OCI-LY3 (cell line): ENCODE results near the gene SLC35F6.

Experiments
- H2AFZ ChIP-seq: fragments of 200-600, 300-600 bp; shearing (Covaris generic); 2 replicates; pipeline ENCODE4 v1.6.0; 2014; ENCODE audit warnings: antibody characterized with exemption, low read depth, low read length
- H3K27ac ChIP-seq: fragments of 200-600, 300-600 bp; sonication (generic); 2 replicates; pipeline ENCODE4 v1.5.1; 2014; ENCODE audit warnings: mild to moderate bottlenecking, low read length, moderate library complexity, mixed read lengths
- H3K27me3 ChIP-seq: fragments of 200-600, 300-600 bp; sonication (generic); 2 replicates; pipeline ENCODE4 v1.6.1; 2014; ENCODE audit warnings: low read depth, low read length, mixed read lengths
- H3K36me3 ChIP-seq: fragments of 200-600, 300-600 bp; sonication (generic); replicated peaks from 2 replicates; pipeline ENCODE3; 2014; ENCODE audit warnings: low read depth, low read length, mixed read lengths
- H3K4me1 ChIP-seq: fragments of 300-600, 200-600 bp; sonication (generic); 2 replicates; pipeline ENCODE4 v1.6.1; 2014; ENCODE audit warnings: low read length, mixed read lengths
- H3K4me2 ChIP-seq: fragments of 200-600, 300-600 bp; sonication (generic); 2 replicates; pipeline ENCODE4 v1.6.1; 2014; ENCODE audit warnings: low read length, mixed read lengths
- H3K4me3 ChIP-seq: fragments of 300-600, 200-600 bp; sonication (generic); 2 replicates; pipeline ENCODE4 v1.5.1; 2014; ENCODE audit warnings: antibody characterized with exemption, mild to moderate bottlenecking, low read length, moderate library complexity
- H3K79me2 ChIP-seq: fragments of 300-600, 200-600 bp; shearing (Covaris generic); 2 replicates; pipeline ENCODE4 v1.6.1; 2014; ENCODE audit warnings: mild to moderate bottlenecking, low read length, mixed read lengths
- H3K9ac ChIP-seq: fragments of 300-600, 200-600 bp; shearing (Covaris generic); 2 replicates; pipeline ENCODE4 v1.6.0; 2014; ENCODE audit warnings: mild to moderate bottlenecking, low read length, moderate library complexity
- H3K9me3 ChIP-seq: fragments of 200-600, 300-600 bp; shearing (Covaris generic); 2 replicates; pipeline ENCODE4 v1.6.1; 2014; ENCODE audit warnings: low read length, mixed read lengths; ENCODE audit not compliant: insufficient read depth
- H4K20me1 ChIP-seq: fragments of 200-600, 300-600 bp; sonication (generic); 2 replicates; pipeline ENCODE4 v1.6.1; 2016; ENCODE audit warnings: low read length, mixed read lengths; ENCODE audit not compliant: insufficient read depth
- EZH2phosphoT487 ChIP-seq: fragments of 200-600 bp; shearing (Covaris generic); IDR thresholded peaks from 2 replicates; pipeline ENCODE4 v1.6.1; 2018; ENCODE audit warnings: antibody characterized with exemption, mixed run types, low read depth
- TF ChIP-seq, protein P1 (sequence below): fragments of 200-600, 300-600 bp; sonication (generic); IDR thresholded peaks from 2 replicates; pipeline ENCODE4 v1.5.1; 2014; ENCODE audit warnings: antibody characterized with exemption, low read length, low read depth

The SLC35F6 gene

DNA sequence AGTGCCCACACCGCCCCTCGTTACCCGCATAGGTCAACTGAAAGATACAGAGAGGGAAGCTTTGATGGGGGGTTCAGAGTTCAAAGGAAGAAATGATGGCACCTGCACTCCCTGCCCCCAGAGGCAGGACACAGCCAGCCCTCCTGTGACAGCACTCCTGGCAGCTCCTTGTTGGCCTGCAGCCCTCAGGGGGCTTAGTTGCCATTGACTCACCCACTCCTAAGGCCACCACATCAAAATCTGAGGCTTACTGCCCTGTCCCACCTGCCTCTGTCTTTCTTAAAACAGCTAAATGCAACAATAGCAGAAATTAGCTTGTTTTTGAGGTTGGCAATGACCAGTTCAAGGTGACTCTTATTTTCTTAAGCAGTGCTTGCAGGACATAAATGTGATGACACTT is 31.6 kb upstream of the SLC35F6 start:
- H2AFZ ChIP-seq, result no peak overlapping the region
- no peaks in the 10 kb centered on the region for H3K36me3 ChIP-seq
- no peaks in the 10 kb centered on the region for H4K20me1 ChIP-seq
- no peaks in the 10 kb centered on the region for H3K79me2 ChIP-seq
- H3K9ac ChIP-seq, result no peak overlapping the region
- H3K27ac ChIP-seq, result no peak overlapping the region
- no peaks in the 10 kb centered on the region for H3K9me3 ChIP-seq
- no peak overlapping the region for H3K4me2 ChIP-seq
- H3K27me3 ChIP-seq, result 0 out of 2 replicates have a peak, but pooled peaks cover 5% of the 10 kb centered on the region
- H3K4me1 ChIP-seq, result no peaks in the 10 kb centered on the region
- TF ChIP-seq EZH2phosphoT487, result no peak
- TF ChIP-seq, protein P1, sequence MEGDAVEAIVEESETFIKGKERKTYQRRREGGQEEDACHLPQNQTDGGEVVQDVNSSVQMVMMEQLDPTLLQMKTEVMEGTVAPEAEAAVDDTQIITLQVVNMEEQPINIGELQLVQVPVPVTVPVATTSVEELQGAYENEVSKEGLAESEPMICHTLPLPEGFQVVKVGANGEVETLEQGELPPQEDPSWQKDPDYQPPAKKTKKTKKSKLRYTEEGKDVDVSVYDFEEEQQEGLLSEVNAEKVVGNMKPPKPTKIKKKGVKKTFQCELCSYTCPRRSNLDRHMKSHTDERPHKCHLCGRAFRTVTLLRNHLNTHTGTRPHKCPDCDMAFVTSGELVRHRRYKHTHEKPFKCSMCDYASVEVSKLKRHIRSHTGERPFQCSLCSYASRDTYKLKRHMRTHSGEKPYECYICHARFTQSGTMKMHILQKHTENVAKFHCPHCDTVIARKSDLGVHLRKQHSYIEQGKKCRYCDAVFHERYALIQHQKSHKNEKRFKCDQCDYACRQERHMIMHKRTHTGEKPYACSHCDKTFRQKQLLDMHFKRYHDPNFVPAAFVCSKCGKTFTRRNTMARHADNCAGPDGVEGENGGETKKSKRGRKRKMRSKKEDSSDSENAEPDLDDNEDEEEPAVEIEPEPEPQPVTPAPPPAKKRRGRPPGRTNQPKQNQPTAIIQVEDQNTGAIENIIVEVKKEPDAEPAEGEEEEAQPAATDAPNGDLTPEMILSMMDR, result no peak
- H3K4me3 ChIP-seq, result no peak overlapping the region

DNA sequence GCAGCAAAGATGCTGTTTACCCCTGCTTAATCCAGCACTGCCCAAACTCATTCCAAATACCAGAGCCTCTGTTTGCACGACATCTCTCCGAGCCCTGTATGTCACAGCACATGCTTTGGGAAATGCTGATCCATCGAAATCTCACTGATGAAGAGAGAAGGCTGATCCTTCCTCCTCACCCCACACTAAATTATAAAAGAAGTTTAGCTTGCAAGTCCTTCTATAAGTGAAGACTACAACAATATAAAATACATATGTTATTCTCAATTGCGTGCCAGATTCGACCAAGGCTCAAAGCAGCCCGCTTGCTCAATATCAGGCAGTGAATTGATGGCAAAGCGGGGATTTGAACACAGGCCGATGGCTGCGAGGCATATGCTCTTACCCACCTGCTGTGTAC is 30.7 kb upstream of the SLC35F6 start:
- no peak overlapping the region for H3K9ac ChIP-seq
- no peak for TF ChIP-seq EZH2phosphoT487
- TF ChIP-seq, protein P1, result no peak

GRCh38 chr2:26735097-26735496 is 29.0 kb upstream of the SLC35F6 start:
- H3K4me2 ChIP-seq, result no peak overlapping the region
- H3K79me2 ChIP-seq, result no peaks in the 10 kb centered on the region
- no peaks in the 10 kb centered on the region for H3K36me3 ChIP-seq
- H3K27me3 ChIP-seq, result 0 out of 2 replicates have a peak, but pooled peaks cover 5% of the 10 kb centered on the region
- no peak overlapping the region for H3K4me3 ChIP-seq
- no peak overlapping the region for H3K27ac ChIP-seq
- no peak overlapping the region for H2AFZ ChIP-seq
- no peaks in the 10 kb centered on the region for H3K9me3 ChIP-seq
- H3K4me1 ChIP-seq, result no peaks in the 10 kb centered on the region
- no peaks in the 10 kb centered on the region for H4K20me1 ChIP-seq
- no peak overlapping the region for H3K9ac ChIP-seq
- TF ChIP-seq, protein P1, result no peak
- no peak for TF ChIP-seq EZH2phosphoT487

More for the DNA sequence above, 30.7 kb upstream of the SLC35F6 start:
- Histone ChIP-seq H2AFZ (no peak overlapping the region), H3K36me3 (no peaks in the 10 kb centered on the region), H3K79me2 (no peaks in the 10 kb centered on the region), H3K27me3 (0 out of 2 replicates have a peak, but pooled peaks cover 5% of the 10 kb centered on the region), H4K20me1 (no peaks in the 10 kb centered on the region), H3K9me3 (no peaks in the 10 kb centered on the region), H3K4me1 (no peaks in the 10 kb centered on the region), H3K4me2 (no peak overlapping the region), H3K27ac (no peak overlapping the region), H3K4me3 (no peak overlapping the region)

DNA sequence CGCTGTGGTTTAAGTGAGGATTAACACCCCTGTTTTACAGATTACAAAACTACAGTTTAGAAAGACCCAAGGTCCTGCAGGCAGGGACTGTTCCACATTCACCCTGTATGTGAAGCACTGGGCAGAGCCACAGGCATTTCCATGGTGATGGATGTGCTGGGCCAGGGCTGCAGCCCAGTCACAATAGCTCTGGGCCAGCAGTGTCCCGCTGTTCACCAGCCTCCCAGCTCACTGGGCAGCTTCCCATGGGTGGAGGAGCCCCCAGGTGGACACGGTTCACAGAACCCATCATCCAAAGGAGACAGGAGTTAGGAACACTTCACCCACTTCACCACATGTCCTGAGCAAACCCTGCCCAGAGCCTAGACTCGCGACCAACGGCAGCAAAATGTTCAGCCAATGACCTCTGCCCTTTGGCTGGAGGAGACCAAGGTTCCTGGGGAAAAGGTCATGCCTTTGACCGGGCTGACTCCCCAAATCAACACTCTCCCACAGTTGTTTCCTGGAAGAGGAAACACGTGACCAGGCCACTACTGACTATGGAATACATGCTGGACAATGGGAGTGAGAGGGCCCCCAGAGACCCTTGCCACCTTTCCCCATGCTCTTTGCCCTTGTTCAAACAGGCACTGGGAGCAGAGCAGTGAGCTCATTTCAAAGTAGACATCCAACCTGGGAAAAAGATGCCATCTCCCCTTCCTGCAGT is 28.0 kb upstream of the SLC35F6 start:
- TF ChIP-seq EZH2phosphoT487, result no peak
- TF ChIP-seq, protein P1, result no peak
- H3K27ac ChIP-seq, result no peak overlapping the region
- no peak overlapping the region for H3K4me3 ChIP-seq
- no peak overlapping the region for H3K9ac ChIP-seq
- H2AFZ ChIP-seq, result no peak overlapping the region
- no peaks in the 10 kb centered on the region for H3K9me3 ChIP-seq
- no peaks in the 10 kb centered on the region for H3K4me1 ChIP-seq
- 0 out of 2 replicates have a peak, but pooled peaks cover 5% of the 10 kb centered on the region for H3K27me3 ChIP-seq
- H3K36me3 ChIP-seq, result no peaks in the 10 kb centered on the region
- no peaks in the 10 kb centered on the region for H3K79me2 ChIP-seq
- H4K20me1 ChIP-seq, result no peaks in the 10 kb centered on the region
- H3K4me2 ChIP-seq, result no peak overlapping the region
